ENCODE measurements around the gene CTCF. TPM values are rescaled to one million over a fixed set of nuclear protein-coding genes. Genes with fewer than 3 reads are reported as not detected.

CTCF gene
- total and polyA plus RNA-seq, 12 donors, result 11.9 to 31.0 (median 23.8) TPM

GRCh38 chr16:67538666-67539101 is 23.6 kb upstream of the CTCF start:
- intact Hi-C loops (cut with DNase I), result no loop called here
- Histone ChIP-seq H3K4me1 (peaks cover 15 to 95% (median 67%) of the 10 kb centered on the region in 9 donors), H3K4me3 (peak overlapping the region; percentile 56 to 94 (median 85)), H3K36me3 (peaks cover 0 to 59% (median 44%) of the 10 kb centered on the region in 9 donors), H3K9me3 (no peaks in the 10 kb centered on the region), H3K27me3 (no peaks in the 10 kb centered on the region), H3K27ac (peak overlapping the region in 9 of 10 donors; percentile 91 to 99 (median 98))
- ATAC-seq (no peak), DNase-seq (no peak)
- 33 to 41% methylated on average over 23 of the region's 23 CpGs for WGBS, 2 donors
- TF ChIP-seq CTCF (IDR thresholded peaks at IDR 0.05), result no peak

GRCh38 chr16:67539271-67539670 is 23.1 kb upstream of the CTCF start:
- no peak for DNase-seq
- Histone ChIP-seq H3K27me3 (no peaks in the 10 kb centered on the region), H3K9me3 (no peaks in the 10 kb centered on the region), H3K27ac (peak overlapping the region in 7 of 10 donors; percentile 13 to 99 (median 95)), H3K4me1 (peaks cover 15 to 94% (median 67%) of the 10 kb centered on the region in 9 donors), H3K4me3 (peak overlapping the region in 7 of 10 donors; percentile 79 to 94 (median 85)), H3K36me3 (peaks cover 0 to 65% (median 48%) of the 10 kb centered on the region in 9 donors)
- TF ChIP-seq CTCF (IDR thresholded peaks at IDR 0.05), result no peak
- ATAC-seq, result no peak
- intact Hi-C loops (cut with DNase I), result no loop called here
- 67% methylated on average over 4 of the region's 4 CpGs for WGBS, 2 donors

- peak overlapping the region in 6 of 10 donors; percentile 13 to 99 (median 94) for H3K27ac ChIP-seq
- intact Hi-C loops (cut with DNase I), result loop anchor here in 4 of 10 donors (10.0 kb wide), 2 partner anchors 105 to 405 kb away; partner anchors contain the start of genes CARMIL2 (in 3 of the 4) and LCAT (in 1 of the 4)
- DNase-seq, result no peak
These were observed 22.4 kb upstream of the CTCF start for GRCh38 chr16:67539691-67540635.

More at GRCh38 chr16:67539691-67540635, 22.4 kb upstream of the CTCF start:
- Histone ChIP-seq H3K27me3 (no peaks in the 10 kb centered on the region), H3K4me1 (peaks cover 15 to 94% (median 64%) of the 10 kb centered on the region in 9 donors), H3K4me3 (peak overlapping the region in 1 of 10 donors; percentile 79), H3K36me3 (peaks cover 0 to 70% (median 54%) of the 10 kb centered on the region in 9 donors), H3K9me3 (no peaks in the 10 kb centered on the region)
- WGBS, 2 donors, result 87 to 88% methylated on average over 27 of the region's 27 CpGs
- TF ChIP-seq CTCF (IDR thresholded peaks at IDR 0.05), result no peak
- ATAC-seq, result no peak
